Smooth muscle cell of bladder (primary cell): ENCODE data around the gene BARHL1. TPM values are rescaled to one million over a fixed set of nuclear protein-coding genes. Genes with fewer than 3 reads are reported as not detected.

Source experiments
- total RNA-seq: library from RNA; depleted of rRNA; stranded (reverse); fragments of >200 nt; gene quantifications from 2 replicates; pipeline ENCODE4 v1.2.3, GENCODE V29; 2014

Gene BARHL1
- not detected in 2 replicates for total RNA-seq

GRCh38 chr9:132582276-132582785 lies at the start of gene BARHL1:
Gene BARHL1, plus strand, starts transcription at chr9:132582606. Its CDS starts 192 bp downstream, at chr9:132582798.

Other genes starting within 250 kb of the BARHL1 start
- gene SETX, start 227.6 kb upstream of the BARHL1 start, total RNA-seq, result 54.3 and 67.9 TPM in 2 replicates
- gene TTF1, start 175.8 kb upstream of the BARHL1 start, total RNA-seq, result 7.5 and 9.2 TPM in 2 replicates
- gene CFAP77, start 172.4 kb upstream of the BARHL1 start, total RNA-seq, result 0.14 TPM in 1 of 2 replicates, not detected in the other
- 7.1 and 10.4 TPM in 2 replicates for gene DDX31, start 87.4 kb downstream of the BARHL1 start, total RNA-seq
- gene GTF3C4, start 87.9 kb downstream of the BARHL1 start, total RNA-seq, result 7.7 and 8.8 TPM in 2 replicates